GM19193 (cell line): Measurements from ENCODE around the gene DNAJC16.

Experiments used
- POLR2A ChIP-seq: IDR thresholded peaks from 4 replicates; pipeline ENCODE4 v1.6.1; 2011; ENCODE audit not compliant: insufficient read depth, insufficient read length; ENCODE audit errors: extremely low read depth

The DNAJC16 gene

DNA sequence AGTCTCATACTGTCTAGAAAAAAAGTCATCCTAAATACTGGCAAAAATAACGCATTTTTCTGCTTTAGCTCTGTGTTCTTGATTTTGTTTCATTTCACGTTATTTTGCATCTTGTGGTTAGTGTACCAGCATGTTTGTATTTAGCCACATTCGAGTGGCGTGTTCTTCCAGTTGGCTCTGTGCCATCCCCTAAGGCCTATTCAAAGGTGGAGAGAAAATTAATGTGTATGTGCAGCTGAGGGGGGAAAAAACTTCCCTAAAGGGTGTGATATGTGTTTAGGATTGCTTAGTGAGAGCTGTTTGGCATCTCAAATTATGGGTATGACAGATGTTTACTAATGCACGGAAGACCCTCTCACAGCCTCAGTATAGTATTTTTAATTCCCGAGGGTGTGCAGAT, 12.1 kb downstream of the DNAJC16 start:
- no peak for TF ChIP-seq POLR2A

DNA sequence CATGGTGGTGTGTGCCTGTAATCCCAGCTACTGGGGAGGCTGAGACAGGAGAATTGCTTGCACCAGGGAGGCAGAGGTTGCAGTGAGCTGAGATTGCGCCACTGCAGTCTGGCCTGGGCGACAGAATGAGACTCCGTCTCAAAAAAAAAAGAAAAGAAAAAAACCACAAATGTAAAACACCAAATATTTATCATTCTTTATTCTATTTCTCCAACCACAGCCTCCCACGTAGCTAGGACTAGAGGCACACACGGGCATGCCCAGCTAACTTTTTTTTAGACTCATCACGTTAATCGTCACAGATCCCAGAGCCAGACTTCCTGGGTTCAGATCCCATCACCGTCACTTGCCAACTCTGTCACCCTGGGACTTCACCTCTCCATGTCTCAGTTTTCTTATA, 13.5 kb downstream of the DNAJC16 start:
- TF ChIP-seq POLR2A, result no peak

DNA sequence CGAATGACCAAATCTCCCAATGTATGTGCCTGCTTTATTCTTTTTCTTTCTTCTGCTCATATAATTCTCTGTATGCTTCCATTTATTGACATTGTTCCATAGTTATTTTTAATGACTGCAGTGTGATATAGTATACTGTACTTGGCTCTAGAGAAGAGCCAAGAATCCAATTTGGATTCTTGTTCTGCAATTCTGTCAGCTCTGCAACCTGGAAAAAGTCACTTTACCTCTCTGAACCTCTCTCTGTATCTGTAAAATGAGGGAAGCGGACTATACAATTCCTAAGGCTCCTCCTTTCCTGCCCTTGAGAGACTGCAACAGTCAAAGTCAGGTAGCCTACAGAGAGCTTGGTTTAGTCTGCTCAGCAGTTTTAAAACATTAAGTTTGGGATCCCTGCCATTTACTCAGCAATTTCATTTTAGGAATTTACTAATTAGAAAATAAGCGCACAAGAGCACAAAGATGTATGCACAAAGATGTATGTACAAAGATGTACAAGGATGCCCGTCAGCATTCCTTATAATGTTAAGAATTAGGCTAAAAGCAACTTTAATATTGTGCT, 14.7 kb downstream of the DNAJC16 start:
- TF ChIP-seq POLR2A, result no peak

DNA sequence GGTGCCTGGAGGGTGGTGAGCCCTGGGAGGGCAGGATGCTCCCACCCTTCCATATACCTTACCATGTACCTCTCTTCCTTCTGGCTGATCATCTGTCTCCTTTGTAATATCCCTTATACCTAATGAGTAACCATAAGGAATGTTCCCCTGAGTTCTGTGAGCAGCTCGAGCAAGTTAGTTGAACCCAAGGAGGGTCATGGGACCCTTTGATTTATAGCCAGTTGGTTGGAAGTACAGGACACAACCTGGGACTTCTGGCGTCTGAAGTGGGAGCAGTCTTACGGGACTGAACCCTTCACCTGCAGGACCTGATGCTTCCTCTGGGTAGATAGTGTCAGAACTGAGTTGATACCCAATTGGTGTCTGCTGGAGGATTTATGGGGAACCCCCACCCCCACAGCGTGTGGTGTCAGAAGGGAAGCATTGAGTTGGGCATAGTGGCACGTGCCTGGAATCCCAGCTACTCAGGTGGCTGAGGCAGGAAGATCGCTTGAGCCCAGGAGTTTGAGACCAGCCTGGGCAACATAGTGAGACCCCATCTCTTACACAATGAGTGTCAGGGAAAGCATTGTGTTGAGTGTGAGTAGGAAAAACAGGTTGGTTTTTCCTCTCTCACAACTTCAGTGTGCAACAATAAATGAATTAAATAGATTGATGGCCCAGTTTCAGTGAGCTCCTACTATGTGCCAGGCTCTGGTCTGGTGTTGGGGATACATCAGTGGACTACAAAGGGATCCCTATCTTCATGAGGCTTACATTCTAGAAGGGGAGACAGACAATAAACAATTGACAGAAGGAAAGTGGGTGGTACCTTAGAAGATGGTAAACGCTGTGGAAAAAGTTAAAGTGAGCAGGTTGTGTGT, 16.0 kb downstream of the DNAJC16 start:
- TF ChIP-seq POLR2A, result no peak

DNA sequence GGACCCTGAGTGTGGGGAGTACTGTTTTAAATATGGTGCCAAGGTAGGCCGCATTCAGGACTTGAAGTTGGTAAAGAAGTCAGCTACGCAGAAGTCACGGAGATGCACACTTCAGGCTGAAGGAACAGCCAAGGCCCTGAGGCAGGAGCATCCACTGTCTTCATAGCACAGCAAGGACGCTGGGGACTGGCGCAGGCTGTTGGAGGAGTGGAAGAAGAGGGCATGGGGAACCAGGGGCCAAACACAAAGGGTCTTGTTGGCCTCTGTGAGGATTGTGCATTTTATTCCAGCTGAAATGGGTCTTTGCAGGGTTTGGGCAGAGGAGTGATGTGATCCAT, 16.6 kb downstream of the DNAJC16 start:
- TF ChIP-seq POLR2A, result no peak

DNA sequence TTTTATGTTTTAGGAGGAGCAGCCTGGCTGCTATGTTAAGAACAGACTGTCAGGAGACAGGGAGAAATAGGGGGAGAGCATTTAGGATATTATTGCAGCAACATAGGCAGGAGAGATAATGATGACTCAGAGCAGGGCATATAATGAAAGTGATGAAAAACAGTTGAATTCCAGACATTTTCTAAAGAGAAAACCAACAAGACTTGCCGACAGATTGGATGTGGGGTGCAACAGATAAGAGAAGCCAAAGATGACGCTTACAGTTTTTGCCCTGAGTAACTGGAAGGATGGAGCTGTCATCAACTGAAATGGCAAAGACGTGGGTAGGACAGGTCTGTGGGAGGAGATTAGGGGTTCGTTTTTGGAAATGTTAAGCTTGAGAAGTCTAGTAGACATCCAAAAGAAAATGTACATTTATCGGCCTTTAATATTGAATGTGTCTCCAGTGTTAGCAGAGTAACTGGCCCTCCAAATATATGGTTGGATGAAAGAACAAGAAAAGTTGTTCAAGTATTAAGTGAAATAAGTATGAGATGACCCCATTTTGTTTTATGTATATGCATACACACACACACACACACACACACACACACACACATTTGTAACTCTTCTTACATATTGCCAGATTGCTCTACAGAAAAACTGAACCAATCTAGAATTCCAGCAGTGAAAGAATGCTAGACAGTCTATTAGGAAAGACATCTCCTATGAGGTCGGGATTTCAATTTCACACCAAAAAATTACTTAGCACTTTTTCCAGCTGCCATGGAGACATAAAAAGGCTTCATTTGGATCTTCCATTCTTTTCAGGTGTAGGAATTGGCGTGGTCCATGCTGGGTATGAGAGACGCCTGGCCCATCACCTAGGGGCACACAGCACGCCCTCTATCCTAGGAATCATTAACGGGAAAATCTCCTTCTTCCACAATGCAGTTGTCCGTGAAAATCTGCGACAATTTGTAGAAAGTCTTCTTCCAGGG, 17.2 kb downstream of the DNAJC16 start:
- TF ChIP-seq POLR2A, result no peak

DNA sequence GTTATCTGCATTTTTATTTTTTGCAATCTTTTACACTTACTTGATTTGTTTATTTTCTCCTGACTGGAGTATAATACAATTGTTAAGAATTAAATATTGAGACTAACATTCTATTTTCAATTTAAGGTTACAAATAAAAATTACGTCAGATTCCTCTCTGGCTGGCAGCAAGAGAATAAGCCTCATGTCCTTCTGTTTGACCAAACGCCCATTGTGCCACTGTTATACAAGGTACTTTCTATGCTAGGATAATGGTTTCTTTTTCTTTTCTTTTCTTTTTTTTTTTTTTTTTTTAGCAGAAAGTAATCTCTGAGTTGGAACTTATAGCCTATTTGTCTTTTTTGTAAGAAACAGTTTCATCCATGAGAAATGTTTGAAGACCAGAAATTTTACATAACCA, 20.0 kb downstream of the DNAJC16 start:
- TF ChIP-seq POLR2A, result no peak

DNA sequence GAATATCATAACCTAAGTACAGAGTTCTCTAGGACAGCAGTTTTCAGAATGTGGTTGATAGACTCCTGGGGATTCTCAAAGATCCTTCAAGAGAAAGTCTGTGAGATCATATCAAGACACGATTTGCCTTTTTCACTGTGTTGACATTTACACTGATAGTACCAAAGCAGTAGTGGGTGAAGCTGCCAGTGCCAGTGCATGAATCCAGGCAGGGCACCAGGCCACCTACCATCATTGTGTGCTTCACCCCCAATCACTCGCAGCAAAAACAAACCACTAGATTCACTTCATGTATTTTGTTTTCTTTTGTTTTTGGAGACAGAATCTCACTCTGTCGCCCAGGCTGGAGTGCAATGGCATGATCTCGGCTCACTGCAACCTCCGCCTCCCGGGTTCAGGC, 23.9 kb downstream of the DNAJC16 start:
- no peak for TF ChIP-seq POLR2A

DNA sequence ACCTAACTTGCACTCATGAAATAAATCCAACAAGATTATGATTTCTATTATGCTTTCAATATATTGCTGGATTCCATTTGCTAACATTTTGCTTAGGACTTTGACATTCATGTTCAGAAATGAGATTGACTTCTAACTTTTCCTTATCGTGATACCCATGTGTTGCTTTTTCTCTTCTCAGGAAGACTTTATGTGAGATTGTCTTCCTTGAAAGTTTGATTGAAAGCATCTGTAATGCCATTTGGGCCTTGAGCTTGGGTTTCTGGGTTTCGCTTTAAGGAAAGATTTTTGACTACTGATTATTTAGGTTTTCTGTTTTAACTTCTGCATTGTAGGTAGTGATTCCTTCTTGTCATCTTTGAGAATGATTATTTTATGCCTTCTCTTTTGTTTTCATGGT, 30.4 kb downstream of the DNAJC16 start:
- no peak for TF ChIP-seq POLR2A

DNA sequence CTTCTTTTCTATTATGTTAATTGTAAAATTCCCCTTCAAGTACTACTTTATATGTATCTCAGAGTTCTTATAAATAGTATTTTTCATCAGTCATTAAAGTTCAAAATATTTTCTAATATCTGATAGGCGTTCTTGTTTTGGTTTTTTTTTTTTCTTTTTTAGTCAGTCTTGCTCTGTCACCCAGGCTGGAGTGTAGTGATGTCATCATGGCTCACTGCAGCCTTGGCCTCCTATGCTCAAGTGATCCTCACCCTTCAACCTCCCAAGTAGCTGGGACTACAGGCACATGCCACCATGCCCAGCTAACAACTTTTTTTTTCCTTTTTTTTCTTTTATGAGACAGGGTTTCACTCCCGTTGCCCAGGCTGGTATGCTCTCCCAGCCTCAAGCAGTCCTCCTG, 30.9 kb downstream of the DNAJC16 start:
- no peak for TF ChIP-seq POLR2A

DNA sequence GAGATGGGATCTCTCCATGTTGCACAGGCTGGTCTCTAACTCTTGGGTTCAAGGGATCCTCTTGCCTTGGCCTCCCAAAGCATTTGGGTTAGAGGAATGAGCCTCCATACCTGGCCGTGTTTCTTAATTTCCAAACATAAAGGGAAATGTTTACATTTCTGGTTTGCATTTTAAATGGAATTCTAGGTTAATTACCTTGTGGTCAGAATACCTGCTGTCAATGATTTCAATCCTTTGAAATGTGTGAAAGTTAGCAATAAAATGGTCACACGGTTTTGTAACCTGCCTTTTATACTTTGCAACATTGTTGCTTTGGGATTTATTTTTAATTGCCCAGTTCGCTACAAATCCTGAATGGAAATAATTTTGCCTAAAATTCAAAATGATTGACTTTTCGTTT, 31.9 kb downstream of the DNAJC16 start:
- TF ChIP-seq POLR2A, result no peak

DNA sequence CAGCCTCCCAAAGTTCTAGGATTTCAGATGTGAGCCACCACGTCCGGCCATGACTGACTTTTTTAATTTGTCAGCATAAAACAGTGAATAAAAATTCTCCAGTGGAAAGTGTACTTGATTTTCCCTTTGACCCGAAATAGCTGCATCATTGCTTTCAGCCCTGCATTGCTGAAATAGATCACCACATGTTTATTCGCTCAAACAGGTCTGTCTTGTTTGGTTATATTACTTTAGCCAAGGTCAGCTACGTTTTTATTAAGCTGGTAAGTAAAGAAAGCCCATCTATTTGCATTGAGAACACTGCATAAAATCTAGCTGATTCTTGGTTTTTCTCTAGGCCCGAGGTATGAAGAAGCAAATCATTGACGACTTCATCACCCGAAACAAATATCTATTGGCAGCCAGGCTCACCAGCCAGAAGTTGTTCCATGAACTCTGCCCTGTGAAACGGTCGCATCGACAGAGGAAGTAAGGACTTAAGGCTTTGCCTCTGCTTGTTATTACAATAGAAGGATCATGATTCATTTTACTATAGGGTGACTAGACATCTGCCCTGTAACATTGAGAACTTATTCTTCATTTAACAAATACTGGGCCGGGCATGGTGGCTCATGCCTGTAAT, 32.7 kb downstream of the DNAJC16 start:
- no peak for TF ChIP-seq POLR2A

DNA sequence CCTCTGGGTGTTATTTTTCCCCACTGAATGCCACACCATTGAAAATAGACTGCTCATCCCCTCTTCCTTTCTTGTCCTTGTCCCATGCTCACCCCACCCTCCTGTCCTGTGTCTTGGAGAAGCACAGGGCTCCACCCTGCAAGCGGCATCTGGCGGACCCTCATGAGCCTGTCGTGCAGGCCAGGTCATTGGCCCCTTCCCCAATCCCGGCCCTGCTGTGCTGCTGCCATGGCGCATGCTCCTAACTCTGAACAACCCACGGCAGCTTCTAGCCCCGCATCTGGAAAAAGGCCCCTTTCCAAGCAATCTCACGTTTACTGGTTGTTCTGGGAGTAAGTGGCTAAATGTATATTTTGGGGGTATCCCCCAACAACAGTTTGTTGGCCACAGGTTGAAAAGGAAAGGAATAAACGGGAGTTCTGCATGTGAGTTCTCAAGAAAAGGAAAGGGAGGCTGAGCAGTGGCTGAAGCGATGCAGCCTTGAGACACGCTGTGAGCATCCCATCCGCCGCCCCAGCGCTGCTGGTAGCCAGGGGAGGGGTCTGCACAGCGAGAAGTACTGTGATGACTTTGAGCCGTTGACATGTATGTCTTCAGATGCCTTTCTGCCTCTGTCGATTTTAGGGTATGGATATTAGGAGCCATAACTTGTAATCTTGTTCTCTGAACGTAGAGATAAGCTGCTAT, 41.9 kb downstream of the DNAJC16 start:
- no peak for TF ChIP-seq POLR2A

DNA sequence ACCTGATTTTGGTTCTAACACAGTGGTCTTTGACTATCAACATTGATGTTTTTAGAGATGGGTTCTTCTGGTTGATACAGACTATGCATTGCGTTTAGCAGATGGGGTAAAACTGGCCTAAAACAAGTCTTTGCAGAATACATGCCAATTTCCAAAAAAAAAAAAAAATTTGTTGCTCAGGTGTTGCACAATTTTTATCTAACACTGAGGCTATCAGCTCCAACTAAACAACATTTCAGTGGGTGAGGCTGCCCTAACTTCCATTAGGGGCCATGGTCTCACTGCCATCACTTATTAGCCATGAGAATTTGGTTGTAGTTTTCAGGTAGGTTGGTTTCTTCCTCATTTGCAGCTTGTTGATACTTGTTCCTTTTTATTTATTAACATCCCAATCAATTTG, 44.2 kb downstream of the DNAJC16 start:
- no peak for TF ChIP-seq POLR2A
